ENCODE results near the gene RASAL2.

The RASAL2 gene

DNA sequence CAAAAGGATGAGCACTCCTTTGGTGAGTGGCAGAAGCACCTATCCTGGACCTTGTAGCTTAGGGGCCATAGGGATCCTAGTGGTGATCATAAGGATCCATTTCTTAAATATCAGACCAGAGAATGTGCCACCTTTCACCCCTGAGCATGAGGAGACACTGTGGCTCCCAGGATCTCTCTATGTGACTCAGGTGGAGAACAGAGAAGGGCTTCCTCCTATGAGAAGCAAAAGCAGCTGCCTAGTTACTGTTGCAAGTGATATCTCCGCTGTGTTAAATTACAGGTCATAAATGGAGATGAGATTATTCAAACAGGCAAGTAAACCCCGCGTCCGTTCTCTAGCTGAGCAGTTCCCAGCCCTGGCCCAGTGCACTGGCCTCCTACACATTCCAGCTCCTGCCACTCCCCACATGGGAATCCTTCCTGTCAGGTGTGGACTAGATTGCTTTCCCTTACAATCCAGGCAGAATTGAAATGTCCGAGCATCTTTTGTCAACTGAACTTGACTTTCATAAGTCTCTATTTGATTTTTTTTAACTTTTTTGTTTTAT, 376.6 kb downstream of the RASAL2 start:
- no peak for DNase-seq

- DNase-seq = no peak
Observed at GRCh38 chr1:178472531-178472930, 378.6 kb downstream of the RASAL2 start.

- no peak for DNase-seq
Observed at GRCh38 chr1:178477373-178477772, 383.5 kb downstream of the RASAL2 start.

DNA sequence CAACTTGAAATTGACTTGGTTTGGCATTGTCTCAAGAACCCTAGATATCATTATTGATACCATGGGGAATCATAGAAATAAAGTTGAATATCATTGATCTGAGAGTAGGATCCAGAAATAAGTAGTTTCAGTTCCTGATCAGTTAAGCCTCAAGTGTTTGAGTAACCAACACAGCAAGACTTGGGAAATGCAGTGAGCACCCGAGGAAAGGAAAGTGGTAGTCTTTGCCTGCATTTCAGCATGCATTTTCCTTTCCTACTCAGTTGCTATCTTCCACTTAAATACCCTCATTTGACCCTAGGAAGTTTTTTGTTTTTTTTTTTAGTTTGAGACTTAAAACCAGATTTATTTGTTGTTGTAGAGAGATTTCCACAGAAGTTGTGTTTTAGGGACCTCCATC, 383.9 kb downstream of the RASAL2 start:
- no peak for DNase-seq

- no peak for DNase-seq
Observed at GRCh38 chr1:178483251-178483957, 389.5 kb downstream of the RASAL2 start.

DNA sequence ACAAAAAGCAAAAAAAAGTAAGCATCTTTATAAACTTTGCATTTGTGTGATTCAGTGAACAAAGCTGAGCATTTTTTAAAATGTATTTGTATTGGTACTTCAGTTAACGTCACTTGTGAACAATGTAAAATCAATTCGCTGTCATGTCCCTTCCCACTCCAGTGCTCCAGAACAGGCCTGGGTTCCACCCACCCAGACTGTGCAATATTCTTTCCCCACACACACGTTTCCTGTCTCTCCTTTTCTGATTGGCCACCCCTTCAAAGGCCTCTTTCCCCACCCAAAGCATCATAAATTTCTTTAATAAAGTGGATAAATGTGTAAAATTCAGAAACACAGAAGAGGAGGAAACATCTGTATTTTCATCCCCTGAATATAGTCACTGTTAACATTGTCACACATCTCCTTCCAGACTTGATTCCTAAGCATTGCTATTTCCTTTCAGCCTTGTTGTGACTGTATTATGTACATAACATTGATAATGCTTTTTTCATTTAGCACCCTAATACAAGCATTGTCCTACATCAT, 390.9 kb downstream of the RASAL2 start:
- no peak for DNase-seq

DNA sequence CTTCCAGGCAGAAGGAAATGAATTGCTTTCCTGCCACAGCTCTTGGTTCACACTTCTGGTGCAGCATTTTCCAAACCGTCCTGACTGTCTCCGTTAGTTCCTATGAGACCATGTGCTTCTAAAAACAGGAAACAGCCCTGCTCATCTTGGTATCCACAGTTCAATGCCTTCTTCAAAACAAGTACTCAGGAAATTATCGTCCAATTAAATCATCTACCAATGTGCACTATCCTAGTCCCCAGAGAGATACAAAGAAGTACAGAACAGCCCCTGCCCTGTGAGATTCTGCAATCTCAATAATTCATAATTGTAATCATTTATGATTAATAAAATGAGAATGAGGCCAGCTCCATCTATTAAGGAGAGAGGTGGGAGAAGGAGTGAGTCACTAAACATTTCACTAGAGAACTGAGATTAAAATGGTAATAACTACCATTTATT, 391.7 kb downstream of the RASAL2 start:
- no peak for DNase-seq

DNA sequence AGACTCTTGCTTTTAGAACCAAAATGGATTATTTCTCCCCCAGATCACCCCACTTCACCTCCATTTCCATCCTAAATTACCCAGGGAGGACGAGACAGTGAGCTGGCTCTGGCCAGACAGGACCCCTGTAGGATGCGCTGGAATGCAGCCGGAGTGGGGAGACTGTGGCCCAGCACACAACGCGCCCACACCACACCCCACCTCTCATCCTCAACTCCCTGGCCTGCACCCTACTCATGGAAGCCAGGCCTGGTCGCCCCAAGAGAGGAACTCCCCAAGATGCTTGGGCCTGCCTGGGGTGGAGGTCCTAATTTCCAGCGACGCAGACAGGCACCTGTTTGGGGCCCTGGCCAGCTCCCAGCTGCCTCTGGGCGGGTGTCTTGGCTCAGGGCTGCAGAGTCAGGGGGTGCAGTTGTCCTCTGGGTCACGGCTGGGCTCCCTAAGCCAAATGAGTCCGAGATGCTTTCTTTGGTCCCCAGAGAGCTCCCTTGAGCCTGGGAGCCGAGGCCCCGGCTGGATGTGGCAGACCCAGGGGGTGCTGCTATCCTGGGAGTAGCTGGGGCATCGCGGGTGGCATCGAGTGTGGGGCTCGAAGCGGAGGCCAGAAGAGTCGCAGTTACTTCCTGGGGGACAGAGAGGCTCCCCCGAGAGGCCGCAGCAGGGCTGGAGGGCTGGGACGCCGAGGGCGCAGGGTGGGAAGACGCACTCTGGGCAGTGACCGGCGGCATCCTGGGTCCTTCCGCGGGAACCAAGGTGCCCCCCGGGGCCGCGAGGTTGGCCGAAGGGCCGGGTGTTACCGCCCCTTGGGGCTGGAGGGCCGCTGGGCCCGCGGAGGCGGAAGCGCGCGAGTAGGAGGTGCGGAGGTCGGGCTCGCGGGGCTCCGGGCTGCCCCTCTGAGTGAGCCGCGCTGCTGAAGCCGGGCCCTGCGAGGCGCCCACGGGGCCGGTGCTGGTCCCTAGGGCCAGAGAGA, 392.5 kb downstream of the RASAL2 start:
- DNase-seq = no peak

DNA sequence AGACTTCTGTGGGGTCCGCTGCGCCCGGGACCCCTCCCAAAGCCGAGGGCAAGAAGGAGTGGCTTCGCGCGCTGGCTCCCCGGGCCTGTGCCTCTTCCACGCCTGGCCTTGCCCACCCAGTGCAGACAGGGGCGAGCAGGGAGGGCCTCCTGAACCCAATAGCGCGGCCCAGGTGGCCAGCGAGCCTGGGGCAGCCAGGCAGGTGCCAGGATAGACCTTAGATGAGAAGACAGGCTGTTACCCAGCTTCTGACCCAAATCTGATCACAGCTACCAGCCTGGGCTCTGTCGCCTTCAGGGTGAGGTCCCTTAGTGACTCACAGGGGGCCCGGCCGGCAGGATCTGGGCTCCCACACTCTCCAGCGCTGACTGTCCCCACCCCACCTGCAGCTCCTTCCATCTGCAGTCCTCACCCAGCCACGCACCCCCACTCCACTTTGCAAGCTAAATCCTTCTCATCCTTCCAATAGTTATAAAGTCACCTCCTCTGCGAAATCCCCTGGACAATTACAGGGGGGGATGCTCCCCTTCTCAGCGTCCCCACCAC, 393.2 kb downstream of the RASAL2 start:
- DNase-seq = no peak

DNA sequence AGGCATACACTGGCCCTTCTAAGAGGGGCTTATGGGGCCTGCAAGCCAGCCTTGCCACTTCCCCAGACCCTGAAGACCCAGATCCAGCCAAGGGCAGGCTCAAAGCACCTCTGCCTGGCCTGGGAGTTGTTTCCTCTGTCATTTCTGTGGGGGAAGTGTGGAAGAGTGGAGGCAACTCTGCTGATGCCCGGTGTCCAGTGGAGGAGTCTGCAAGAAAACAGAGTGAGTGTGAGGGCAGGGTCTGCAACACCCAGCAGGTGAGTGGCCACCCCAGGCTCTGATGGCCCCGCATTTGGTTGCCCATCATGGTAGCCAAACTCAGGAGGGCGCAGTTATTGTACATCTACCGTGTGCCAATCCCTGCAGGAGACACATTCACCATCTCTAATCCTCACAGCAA, 394.5 kb downstream of the RASAL2 start:
- no peak for DNase-seq

GRCh38 chr1:178489399-178489798, 395.5 kb downstream of the RASAL2 start:
- no peak for DNase-seq

GRCh38 chr1:178490136-178490535, 396.2 kb downstream of the RASAL2 start:
- no peak for DNase-seq

- DNase-seq = no peak
Observed at GRCh38 chr1:178490967-178491366, 397.1 kb downstream of the RASAL2 start.

DNA sequence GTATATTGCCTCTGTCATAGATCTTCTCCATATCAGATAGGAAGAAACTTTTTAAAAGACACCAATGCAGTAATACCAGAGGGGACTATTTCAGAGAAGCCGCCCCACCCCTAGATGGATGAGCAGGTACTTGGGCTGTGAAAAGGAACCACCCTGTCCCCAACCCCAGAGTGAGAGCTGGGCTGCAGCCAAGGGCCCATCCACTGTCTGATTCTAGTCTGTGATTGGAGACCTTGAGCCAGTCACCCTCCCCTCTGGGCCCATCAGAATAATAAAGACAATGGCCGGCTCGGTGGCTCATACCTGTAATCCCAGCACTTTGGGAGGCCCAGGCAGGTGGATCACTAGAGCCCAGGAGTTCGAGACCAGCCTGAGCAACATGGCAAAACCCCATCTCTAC, 397.8 kb downstream of the RASAL2 start:
- no peak for DNase-seq

DNA sequence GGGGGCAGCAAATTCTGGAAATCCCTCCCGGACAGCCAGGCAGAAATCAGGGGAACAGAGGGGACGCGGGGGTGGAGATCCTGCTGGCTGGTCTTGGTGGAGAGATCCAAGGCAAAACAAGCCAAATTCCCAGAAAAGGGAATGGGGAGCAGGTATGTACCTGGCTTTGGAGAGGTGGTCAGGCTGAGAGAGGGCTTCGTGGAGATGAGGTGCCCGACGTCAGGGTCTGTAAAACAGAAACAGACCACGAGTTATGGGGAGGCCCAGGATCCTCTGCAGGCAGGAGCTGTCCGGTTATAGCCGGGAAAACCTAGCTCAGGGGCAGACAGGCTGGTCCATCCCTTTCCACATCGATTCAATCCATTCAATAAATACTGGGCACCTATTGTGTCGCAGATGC, 398.4 kb downstream of the RASAL2 start:
- no peak for DNase-seq

GRCh38 chr1:178493301-178493741, 399.4 kb downstream of the RASAL2 start:
- no peak for DNase-seq

GRCh38 chr1:178494569-178494971, 400.7 kb downstream of the RASAL2 start:
- no peak for DNase-seq

GRCh38 chr1:178495158-178495557, 401.3 kb downstream of the RASAL2 start:
- DNase-seq = no peak

GRCh38 chr1:178495741-178496409, 402.0 kb downstream of the RASAL2 start:
- DNase-seq = no peak

GRCh38 chr1:178496410-178497135, 402.7 kb downstream of the RASAL2 start, which contains the start of gene CLEC20A:
TSS of gene CLEC20A (minus strand) at chr1:178496964. CDS start at chr1:178496939, 25 bp downstream.
- no peak for DNase-seq

DNA sequence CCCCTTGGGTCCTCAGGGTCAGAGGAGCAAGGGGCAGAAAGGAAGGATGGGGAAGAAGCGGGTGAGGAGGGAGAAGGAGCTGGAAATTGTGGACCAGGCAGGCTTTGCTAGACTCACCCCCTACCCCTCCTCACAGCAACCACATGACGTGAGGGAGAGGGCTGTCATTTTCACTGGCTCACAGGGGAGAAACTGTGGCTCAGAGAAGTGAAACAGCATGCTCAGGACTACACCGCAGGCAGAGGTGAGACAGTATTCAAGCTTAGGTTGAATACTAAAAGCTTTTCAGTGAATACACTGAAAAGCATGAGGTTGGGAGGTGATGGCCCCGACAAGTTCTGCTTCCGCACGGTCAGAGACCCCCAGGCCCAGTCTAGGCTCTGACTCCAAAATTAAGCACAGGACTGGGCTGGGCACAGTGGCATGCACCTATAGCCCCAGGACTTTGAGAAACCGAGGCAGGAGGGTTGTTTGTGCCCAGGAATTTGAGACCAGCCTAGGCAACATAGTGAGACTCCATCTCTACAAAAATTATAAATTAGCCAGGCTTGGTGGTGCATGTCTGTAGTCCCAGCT, 404.1 kb downstream of the RASAL2 start:
- DNase-seq = no peak

Data from NCI-H2081 treated with DMSO at 0.1 percent for 48 hours (cell line).